Ishikawa (cell line): Measurements from ENCODE around the gene MKLN1.

Experiments used
- CEBPB ChIP-seq: IDR thresholded peaks from 2 replicates; pipeline ENCODE4 v1.6.1; 2012
- CREB1 ChIP-seq: IDR thresholded peaks from 2 replicates; pipeline ENCODE4 v1.6.1; 2012; ENCODE audit warnings: low read depth
- EGR1 ChIP-seq: IDR thresholded peaks from 2 replicates; pipeline ENCODE4 v1.6.1; 2012
- EP300 ChIP-seq: IDR thresholded peaks from 2 replicates; pipeline ENCODE4 v1.6.1; 2012; ENCODE audit warnings: borderline replicate concordance
- FOXM1 ChIP-seq: IDR thresholded peaks from 2 replicates; pipeline ENCODE4 v1.6.1; 2012; ENCODE audit warnings: low read depth, borderline replicate concordance
- NFIC ChIP-seq: IDR thresholded peaks from 2 replicates; pipeline ENCODE4 v1.6.1; 2012
- RAD21 ChIP-seq: IDR thresholded peaks from 2 replicates; pipeline ENCODE4 v1.6.1; 2012; ENCODE audit warnings: low read depth
- TAF1 ChIP-seq: IDR thresholded peaks from 2 replicates; pipeline ENCODE4 v1.6.1; 2012; ENCODE audit warnings: low read depth, mild to moderate bottlenecking
- TCF12 ChIP-seq: IDR thresholded peaks from 2 replicates; pipeline ENCODE4 v1.6.1; 2012; ENCODE audit warnings: low read depth
- TEAD4 ChIP-seq: IDR thresholded peaks from 2 replicates; pipeline ENCODE4 v1.6.1; 2012
- YY1 ChIP-seq: IDR thresholded peaks from 2 replicates; pipeline ENCODE4 v1.6.1; 2012; ENCODE audit warnings: low read depth
- ZBTB7A ChIP-seq: IDR thresholded peaks from 2 replicates; pipeline ENCODE4 v1.6.1; 2012; ENCODE audit warnings: low read depth
- TF ChIP-seq, protein P1 (sequence below): IDR thresholded peaks from 2 replicates; pipeline ENCODE4 v1.6.1; 2012; ENCODE audit warnings: low read depth, mild to moderate bottlenecking
- TF ChIP-seq, protein P2 (sequence below): IDR thresholded peaks from 2 replicates; pipeline ENCODE4 v1.6.1; 2012
- TF ChIP-seq, protein P3 (sequence below): IDR thresholded peaks from 2 replicates; pipeline ENCODE4 v1.6.1; 2012

MKLN1 gene

DNA sequence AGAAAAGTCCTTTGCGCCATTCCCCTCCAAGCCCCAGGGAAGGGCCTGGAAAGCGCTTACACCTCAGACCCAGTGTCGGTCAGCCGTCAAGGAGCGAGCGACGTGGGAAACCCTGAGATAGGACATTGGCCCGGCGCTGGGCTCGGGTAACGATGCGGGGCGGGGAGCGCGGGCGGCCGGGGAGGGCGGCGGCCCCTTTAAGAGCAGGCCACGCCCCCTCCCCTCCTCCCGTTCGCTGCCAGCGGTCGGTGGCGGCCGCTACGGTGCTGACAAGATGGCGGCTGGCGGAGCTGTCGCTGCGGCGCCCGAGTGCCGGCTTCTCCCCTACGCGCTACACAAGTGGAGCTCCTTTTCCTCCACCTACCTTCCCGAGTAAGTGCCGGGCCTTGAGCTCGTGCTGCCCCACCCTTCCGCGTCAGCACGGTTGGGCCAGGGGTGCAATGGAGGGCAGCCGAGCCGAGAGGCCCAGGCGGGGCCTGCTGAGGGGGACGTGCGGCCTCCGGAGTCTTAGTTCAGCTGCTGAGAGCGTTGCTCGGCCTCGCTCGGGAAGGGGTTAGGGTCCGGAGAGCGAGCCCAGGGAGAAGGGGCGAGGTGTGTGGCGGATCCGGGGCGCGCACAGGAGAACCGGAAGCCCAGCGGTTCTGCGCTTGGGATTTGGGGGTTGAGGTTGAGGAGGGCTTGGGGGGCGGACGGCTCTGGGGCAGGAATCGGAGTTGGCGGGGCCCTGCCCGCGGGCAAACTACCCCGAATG is at the start of gene MKLN1:
TSS of gene MKLN1 (plus strand) at position 251 of the 751 bp plus-strand sequence. CDS start at position 275, 24 bp downstream.
- TF ChIP-seq FOXM1, result no peak
- no peak for TF ChIP-seq CREB1
- TF ChIP-seq RAD21, result no peak
- TF ChIP-seq, protein P1, sequence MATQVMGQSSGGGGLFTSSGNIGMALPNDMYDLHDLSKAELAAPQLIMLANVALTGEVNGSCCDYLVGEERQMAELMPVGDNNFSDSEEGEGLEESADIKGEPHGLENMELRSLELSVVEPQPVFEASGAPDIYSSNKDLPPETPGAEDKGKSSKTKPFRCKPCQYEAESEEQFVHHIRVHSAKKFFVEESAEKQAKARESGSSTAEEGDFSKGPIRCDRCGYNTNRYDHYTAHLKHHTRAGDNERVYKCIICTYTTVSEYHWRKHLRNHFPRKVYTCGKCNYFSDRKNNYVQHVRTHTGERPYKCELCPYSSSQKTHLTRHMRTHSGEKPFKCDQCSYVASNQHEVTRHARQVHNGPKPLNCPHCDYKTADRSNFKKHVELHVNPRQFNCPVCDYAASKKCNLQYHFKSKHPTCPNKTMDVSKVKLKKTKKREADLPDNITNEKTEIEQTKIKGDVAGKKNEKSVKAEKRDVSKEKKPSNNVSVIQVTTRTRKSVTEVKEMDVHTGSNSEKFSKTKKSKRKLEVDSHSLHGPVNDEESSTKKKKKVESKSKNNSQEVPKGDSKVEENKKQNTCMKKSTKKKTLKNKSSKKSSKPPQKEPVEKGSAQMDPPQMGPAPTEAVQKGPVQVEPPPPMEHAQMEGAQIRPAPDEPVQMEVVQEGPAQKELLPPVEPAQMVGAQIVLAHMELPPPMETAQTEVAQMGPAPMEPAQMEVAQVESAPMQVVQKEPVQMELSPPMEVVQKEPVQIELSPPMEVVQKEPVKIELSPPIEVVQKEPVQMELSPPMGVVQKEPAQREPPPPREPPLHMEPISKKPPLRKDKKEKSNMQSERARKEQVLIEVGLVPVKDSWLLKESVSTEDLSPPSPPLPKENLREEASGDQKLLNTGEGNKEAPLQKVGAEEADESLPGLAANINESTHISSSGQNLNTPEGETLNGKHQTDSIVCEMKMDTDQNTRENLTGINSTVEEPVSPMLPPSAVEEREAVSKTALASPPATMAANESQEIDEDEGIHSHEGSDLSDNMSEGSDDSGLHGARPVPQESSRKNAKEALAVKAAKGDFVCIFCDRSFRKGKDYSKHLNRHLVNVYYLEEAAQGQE, result 0 out of 2 replicates have a peak, but pooled peaks have one; percentile 2
- TF ChIP-seq TCF12, result peak; percentile 70; the same call in 1 of the 2 replicates
- TF ChIP-seq TEAD4, result peak; percentile 32; the same call in 1 of the 2 replicates
- TF ChIP-seq CEBPB, result no peak
- TF ChIP-seq, protein P2, sequence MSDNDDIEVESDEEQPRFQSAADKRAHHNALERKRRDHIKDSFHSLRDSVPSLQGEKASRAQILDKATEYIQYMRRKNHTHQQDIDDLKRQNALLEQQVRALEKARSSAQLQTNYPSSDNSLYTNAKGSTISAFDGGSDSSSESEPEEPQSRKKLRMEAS, result peak; percentile 61
- TF ChIP-seq, protein P3, sequence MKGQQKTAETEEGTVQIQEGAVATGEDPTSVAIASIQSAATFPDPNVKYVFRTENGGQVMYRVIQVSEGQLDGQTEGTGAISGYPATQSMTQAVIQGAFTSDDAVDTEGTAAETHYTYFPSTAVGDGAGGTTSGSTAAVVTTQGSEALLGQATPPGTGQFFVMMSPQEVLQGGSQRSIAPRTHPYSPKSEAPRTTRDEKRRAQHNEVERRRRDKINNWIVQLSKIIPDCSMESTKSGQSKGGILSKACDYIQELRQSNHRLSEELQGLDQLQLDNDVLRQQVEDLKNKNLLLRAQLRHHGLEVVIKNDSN, result 0 out of 2 replicates have a peak, but pooled peaks have one; percentile 26
- TF ChIP-seq NFIC, result no peak
- TF ChIP-seq EP300, result 0 out of 2 replicates have a peak, but pooled peaks have one; percentile 21
- peak; percentile 96 for TF ChIP-seq YY1
- TF ChIP-seq TAF1, result peak; percentile 97
- TF ChIP-seq ZBTB7A, result 0 out of 2 replicates have a peak, but pooled peaks have one; percentile 40
- peak; percentile 29; the same call in 1 of the 2 replicates for TF ChIP-seq EGR1

DNA sequence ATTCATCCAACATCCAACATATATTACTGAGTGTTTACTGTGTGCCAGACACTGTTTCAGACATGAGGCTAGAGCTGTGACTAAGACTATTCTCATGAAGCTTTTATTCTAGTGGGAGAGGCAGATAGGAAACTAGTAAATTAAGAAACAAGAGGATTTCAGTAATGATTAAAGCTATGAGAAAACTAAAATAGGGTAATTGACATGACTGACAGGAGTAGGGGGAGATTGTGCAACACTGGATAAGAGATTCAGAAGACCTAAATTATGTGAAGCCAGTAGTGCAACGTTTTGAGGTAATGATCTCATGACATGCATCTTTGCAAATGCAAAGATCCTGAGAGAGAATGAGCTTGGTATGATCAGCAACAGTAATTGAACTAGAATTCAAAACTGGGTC is 48.6 kb upstream of the MKLN1 start:
- TF ChIP-seq CEBPB, result 0 out of 2 replicates have a peak, but pooled peaks have one; percentile 8
- no peak for TF ChIP-seq RAD21

DNA sequence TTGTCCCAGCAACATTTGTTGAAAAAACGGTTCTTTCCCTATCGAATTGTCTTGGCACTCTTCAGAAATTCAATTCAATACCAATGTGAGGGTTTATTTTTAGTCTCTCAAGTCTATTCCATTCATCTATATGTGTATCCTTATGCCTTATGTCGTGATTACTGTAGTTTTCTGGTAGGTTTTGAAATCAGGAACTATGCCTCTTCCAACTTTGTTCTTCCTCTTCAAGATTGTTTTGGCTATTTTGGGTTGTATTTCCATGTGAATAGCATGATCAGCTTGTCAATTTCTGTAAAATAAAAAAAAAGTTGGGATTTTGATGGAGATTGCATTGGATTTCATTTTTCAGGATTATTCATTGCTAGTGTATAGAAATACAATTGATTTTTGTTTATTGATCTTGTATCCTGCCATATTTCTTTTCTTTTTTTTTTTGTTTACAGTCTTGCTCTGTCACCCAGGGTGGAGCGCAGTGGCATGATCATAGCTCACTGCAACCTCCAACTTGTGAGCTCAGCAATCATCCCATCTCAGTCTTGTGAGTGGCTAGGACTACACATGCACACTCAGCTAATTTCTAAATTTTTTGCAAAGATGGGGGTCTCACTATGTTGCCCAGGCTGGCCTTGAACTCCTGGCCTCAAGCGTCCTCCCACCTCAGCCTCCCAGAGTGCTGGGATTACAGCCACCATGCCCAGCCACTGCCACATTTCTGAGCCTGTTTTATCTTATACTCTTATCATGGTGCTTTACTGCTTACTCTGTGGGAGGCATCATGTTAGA is 46.2 kb upstream of the MKLN1 start:
- TF ChIP-seq RAD21, result no peak
- TF ChIP-seq NFIC, result no peak
- TF ChIP-seq, protein P3, result no peak
- no peak for TF ChIP-seq TCF12
- TF ChIP-seq TEAD4, result no peak

DNA sequence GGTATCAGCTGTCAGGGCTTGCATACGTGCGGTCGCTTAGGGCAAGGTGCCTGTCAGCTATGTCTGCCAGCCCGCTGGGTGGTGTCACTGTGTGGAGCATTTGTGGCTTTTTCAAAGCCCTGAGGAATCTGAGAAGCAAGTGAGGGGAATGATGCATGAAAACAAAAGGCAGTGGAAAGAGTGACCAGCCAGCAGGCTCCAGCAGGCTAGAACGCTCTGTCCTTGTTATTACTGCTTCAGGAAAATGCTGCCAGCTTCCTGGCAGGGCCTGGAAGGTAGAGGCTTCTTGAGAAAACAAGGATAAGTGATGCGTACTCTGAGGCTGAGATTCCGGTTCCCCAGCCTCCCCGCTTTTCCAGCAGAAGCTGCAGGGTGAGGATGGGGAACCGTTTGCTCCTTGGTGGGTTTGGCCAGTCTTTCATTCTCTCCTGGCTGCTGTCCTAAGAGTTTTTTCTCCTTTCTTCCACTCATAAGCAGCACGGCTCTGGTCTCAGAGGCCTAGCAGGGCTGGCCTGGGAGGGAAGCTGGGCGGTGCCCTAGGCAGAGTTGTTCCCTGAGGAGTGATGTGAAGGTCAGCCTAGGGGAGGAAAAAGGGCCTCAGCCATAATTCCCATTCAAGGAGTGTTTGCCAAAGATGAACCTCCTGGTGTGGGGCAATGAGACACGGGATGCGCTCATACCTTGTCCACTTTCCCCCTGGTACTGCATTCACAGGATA is 42.8 kb upstream of the MKLN1 start:
- TF ChIP-seq TEAD4 (peak; percentile 63; the same call in 1 of the 2 replicates), TCF12 (peak; percentile 80), FOXM1 (peak; percentile 35; the same call in 1 of the 2 replicates), ZBTB7A (no peak), YY1 (no peak), TAF1 (no peak), RAD21 (peak; percentile 33; the same call in 1 of the 2 replicates), CEBPB (no peak), EP300 (peak; percentile 77), CREB1 (no peak), EGR1 (no peak), NFIC (peak; percentile 67)
- TF ChIP-seq, protein P1, result no peak
- TF ChIP-seq, protein P2, result peak; percentile 26; the same call in 1 of the 2 replicates
- TF ChIP-seq, protein P3, result no peak
